ENCODE measurements around the gene EEF1G. TPM values are rescaled to one million over a fixed set of nuclear protein-coding genes. Genes with fewer than 3 reads are reported as not detected.

EEF1G gene
- total and polyA plus RNA-seq, 2 of the 13 experiments (the other 11 are each of a cell fraction or from before 2014, with no cell fraction given): 1,787 to 2,144 TPM

- TF ChIP-seq REPIN1 (CRISPR knock-in tag; IDR thresholded peaks at IDR 0.05; ENCODE audit: borderline replicate concordance, low read depth): 0 out of 2 replicates have a peak, but pooled peaks have one; percentile 21
- 0 out of 2 replicates have a peak, but pooled peaks have one; percentile 53 for TF ChIP-seq TGIF2 (CRISPR knock-in tag; IDR thresholded peaks at IDR 0.05)
- TF ChIP-seq ONECUT2 (CRISPR knock-in tag; IDR thresholded peaks at IDR 0.05): no peak
- TF ChIP-seq GTF3A (CRISPR knock-in tag; conservative IDR thresholded peaks at IDR 0.05): no peak
- TF ChIP-seq DNMT3B (CRISPR knock-in tag; conservative IDR thresholded peaks at IDR 0.05): no peak
- no peak for TF ChIP-seq ELF1 (CRISPR knock-in tag; IDR thresholded peaks at IDR 0.05)
- TF ChIP-seq RXRB (CRISPR knock-in tag; IDR thresholded peaks at IDR 0.05; ENCODE audit: borderline replicate concordance): peak; percentile 72; the same call in 1 of the 2 replicates
- TF ChIP-seq CENPT (CRISPR knock-in tag; IDR thresholded peaks at IDR 0.05; ENCODE audit: low read depth): no peak
- TF ChIP-seq EP300 (IDR thresholded peaks at IDR 0.05; ENCODE audit: low read depth in 2 of 2, low read length in 2 of 2): 0 out of 4 replicates have a peak, but pooled peaks of 1 of the 2 experiments have one; percentile 20
- peak; percentile 54; the same call in 1 of the 2 replicates for TF ChIP-seq EP300 (CRISPR knock-in tag; IDR thresholded peaks at IDR 0.05; ENCODE audit: borderline replicate concordance)
- 0 out of 2 replicates have a peak, but pooled peaks have one; percentile 3 for TF ChIP-seq ZNF605 (CRISPR knock-in tag; IDR thresholded peaks at IDR 0.05)
- TF ChIP-seq, protein P1, sequence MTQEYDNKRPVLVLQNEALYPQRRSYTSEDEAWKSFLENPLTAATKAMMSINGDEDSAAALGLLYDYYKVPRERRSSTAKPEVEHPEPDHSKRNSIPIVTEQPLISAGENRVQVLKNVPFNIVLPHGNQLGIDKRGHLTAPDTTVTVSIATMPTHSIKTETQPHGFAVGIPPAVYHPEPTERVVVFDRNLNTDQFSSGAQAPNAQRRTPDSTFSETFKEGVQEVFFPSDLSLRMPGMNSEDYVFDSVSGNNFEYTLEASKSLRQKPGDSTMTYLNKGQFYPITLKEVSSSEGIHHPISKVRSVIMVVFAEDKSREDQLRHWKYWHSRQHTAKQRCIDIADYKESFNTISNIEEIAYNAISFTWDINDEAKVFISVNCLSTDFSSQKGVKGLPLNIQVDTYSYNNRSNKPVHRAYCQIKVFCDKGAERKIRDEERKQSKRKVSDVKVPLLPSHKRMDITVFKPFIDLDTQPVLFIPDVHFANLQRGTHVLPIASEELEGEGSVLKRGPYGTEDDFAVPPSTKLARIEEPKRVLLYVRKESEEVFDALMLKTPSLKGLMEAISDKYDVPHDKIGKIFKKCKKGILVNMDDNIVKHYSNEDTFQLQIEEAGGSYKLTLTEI (CRISPR knock-in tag; conservative IDR thresholded peaks at IDR 0.05): no peak
- TF ChIP-seq TARDBP (CRISPR knock-in tag; IDR thresholded peaks at IDR 0.05): peak; percentile 59; the same call in 1 of the 2 replicates
- TF ChIP-seq DRAP1 (CRISPR knock-in tag; IDR thresholded peaks at IDR 0.05): peak; percentile 82
- TF ChIP-seq AGO1 (IDR thresholded peaks at IDR 0.05; ENCODE audit: low read depth, low read length, poor library complexity, severe bottlenecking): no peak
- no peak for TF ChIP-seq ZZZ3 (CRISPR knock-in tag; IDR thresholded peaks at IDR 0.05; ENCODE audit: borderline replicate concordance)
- no peak for TF ChIP-seq ZFP36 (IDR thresholded peaks at IDR 0.05; ENCODE audit: borderline replicate concordance, low read depth, low read length, partially characterized antibody)
- 0 out of 2 replicates have a peak, but pooled peaks have one; percentile 54 for TF ChIP-seq NRL (CRISPR knock-in tag; IDR thresholded peaks at IDR 0.05; ENCODE audit: borderline replicate concordance)
- TF ChIP-seq ZBTB49 (CRISPR knock-in tag; IDR thresholded peaks at IDR 0.05; ENCODE audit: borderline replicate concordance): no peak
- TF ChIP-seq POLR2A (IDR thresholded peaks at IDR 0.05; ENCODE audit: insufficient read depth in 1 of 2, low read depth in 2 of 2, low read length in 2 of 2): peak in 1 of 2 experiments; percentile 73; a peak in 2 of 4 replicates
- 0 out of 2 replicates have a peak, but pooled peaks have one; percentile 55 for TF ChIP-seq ZBTB7A (CRISPR knock-in tag; IDR thresholded peaks at IDR 0.05)
- no peak for TF ChIP-seq U2AF1 (optimal IDR thresholded peaks at IDR 0.05; ENCODE audit: low read depth, low read length)
- TF ChIP-seq ZNF749 (CRISPR knock-in tag; IDR thresholded peaks at IDR 0.05; ENCODE audit: borderline replicate concordance): no peak; the same call in 1 of the 2 replicates
- no peak for TF ChIP-seq SMYD3 (CRISPR knock-in tag; IDR thresholded peaks at IDR 0.05)
- no peak for TF ChIP-seq RARG (CRISPR knock-in tag; IDR thresholded peaks at IDR 0.05; ENCODE audit: low read depth)
- no peak for TF ChIP-seq ZFP62 (CRISPR knock-in tag; IDR thresholded peaks at IDR 0.05)
These were observed 25.9 kb downstream of the EEF1G start (continued) for GRCh38 chr11:62547691-62548281.

All from HepG2 (cell line).